Epithelial cell of alveolus of lung (primary cell): ENCODE measurements around the gene SPATA22. TPM values are rescaled to one million over a fixed set of nuclear protein-coding genes. Genes with fewer than 3 reads are reported as not detected.

ENCODE experiments used
- total RNA-seq: library from RNA; depleted of rRNA; stranded (reverse); fragments of >200 nt; gene quantifications from 2 replicates; pipeline ENCODE4 v1.2.1, GENCODE V29; 2015

Gene SPATA22, protein sequence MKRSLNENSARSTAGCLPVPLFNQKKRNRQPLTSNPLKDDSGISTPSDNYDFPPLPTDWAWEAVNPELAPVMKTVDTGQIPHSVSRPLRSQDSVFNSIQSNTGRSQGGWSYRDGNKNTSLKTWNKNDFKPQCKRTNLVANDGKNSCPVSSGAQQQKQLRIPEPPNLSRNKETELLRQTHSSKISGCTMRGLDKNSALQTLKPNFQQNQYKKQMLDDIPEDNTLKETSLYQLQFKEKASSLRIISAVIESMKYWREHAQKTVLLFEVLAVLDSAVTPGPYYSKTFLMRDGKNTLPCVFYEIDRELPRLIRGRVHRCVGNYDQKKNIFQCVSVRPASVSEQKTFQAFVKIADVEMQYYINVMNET
- total RNA-seq = 0.52 TPM in 1 of 2 replicates, not detected in the other

DNA sequence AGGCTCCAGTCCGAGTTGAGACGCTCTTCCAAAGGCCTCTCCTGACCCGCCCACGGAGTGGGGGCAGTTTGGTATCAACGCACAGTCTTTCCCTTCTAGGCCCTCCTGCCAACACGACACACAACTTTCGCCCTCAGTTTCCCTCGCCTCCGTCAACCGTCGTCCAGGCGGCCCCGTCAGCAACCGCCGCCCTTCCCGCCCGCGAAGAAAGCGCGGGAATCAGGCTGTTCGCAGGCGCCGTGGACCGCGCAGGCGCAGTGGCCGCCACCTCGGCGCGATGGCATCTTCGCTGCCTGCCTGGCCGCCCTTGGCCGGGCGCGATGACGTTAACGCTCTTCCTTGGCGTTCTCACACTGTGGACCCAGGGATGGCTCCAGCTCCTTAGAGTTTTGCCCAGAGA lies at the start of gene SPATA22:
SPATA22 (minus strand) TSS at position 221 of the 400 bp plus-strand sequence. CDS start 2,494 bp downstream, outside the sequence.

DNA sequence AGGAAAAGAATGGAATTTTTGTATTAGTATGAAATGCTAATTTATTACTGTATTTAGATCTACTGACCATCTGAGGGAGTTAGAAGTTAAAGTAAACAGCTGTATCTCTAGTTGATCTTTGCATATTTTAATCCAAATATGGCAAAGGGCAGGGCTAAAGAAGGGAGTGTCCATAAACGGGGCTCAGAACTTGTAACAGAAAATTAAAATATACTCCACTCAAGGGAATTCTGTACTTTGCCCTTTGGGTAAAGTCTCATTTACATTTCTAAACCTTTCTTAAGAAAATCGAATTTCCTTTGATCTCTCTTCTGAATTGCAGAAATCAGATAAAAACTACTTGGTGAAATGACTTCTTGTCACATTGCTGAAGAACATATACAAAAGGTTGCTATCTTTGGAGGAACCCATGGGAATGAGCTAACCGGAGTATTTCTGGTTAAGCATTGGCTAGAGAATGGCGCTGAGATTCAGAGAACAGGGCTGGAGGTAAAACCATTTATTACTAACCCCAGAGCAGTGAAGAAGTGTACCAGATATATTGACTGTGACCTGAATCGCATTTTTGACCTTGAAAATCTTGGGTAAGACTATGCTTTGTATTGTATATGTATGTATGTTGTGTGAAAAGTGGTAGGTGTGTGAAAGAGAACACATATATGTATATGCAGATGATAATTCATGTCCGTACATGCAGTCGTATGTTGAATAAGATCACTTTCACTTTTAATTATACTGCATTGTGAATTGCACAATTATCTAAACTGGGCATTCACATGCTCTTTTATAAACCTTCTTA lies 4.4 kb upstream of the SPATA22 start, which contains the start of gene ASPA:
ASPA (plus strand) TSS at position 186 of the 799 bp plus-strand sequence; CDS start at position 349, 163 bp downstream.

DNA sequence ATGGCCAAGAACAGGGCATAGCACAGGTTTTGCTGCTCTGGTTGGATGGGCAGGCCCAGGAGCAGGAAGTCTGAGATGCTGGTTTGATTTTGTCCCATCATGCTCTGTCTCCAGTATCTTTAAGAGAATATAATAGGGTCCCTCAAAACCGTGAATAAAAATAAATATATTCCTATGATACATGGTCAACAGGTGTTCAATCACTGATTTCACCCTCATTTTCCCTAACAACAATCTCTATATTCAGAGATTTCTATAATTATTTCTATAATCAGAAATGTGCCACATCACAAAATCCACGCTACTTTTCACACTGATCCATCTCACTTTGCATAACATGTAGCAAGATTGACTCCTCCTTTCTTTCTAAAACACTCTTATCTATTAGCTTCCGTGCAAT lies 37.9 kb downstream of the SPATA22 start, which contains the start of gene OR1E2:
OR1E2 (minus strand) TSS at position 101 of the 400 bp plus-strand sequence; CDS start at position 101, 0 bp downstream.

DNA sequence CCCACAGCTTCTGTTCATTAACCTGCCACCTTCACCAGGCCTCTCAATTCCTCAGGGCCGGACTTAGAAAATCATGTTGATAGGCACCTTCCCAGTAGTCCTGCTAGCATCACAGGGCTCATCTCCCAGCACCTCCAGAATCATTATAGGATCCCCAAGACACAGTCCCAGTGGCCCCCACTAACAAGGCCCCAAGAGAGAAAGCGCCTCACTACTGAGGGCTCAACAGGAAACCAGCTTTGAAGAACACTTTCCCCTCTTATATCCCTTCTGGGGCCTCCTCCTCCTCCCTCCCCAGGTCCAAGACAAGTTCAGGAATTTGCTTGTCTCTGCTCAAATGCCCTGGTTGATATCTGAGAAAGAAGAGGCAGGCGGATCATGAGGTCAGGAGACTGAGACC lies 60.5 kb downstream of the SPATA22 start, which contains the start of gene OR3A3:
OR3A3 (plus strand) TSS at position 301 of the 400 bp plus-strand sequence.

DNA sequence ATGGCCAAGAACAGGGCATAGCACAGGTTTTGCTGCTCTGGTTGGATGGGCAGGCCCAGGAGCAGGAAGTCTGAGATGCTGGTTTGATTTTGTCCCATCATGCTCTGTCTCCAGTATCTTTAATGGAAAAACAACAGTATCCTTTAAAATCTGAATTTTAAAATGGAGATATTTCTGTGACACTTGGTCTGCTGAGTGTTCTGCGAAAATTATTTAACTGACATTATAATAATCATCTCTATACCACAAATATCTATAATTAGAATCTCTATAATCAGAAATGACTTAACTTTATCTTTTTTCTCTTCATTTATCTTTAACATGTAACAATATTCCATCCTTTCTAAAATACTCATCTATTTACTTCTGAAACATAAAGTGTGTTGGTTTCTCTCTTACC lies 73.3 kb downstream of the SPATA22 start, which contains the start of gene OR1E1:
OR1E1 (minus strand) TSS at position 101 of the 400 bp plus-strand sequence; CDS start at position 101, 0 bp downstream.

Other genes starting within 250 kb of the SPATA22 start
- gene OR3A1, start 173.5 kb downstream of the SPATA22 start, total RNA-seq = not detected in 2 replicates
- gene OR3A2, start 85.5 kb downstream of the SPATA22 start, total RNA-seq = 0.13 TPM in 1 of 2 replicates, not detected in the other
- gene OR1E1, start 73.4 kb downstream of the SPATA22 start, total RNA-seq = not detected in 2 replicates
- gene OR3A3, start 60.4 kb downstream of the SPATA22 start, total RNA-seq = not detected in 2 replicates
- not detected in 2 replicates for gene OR1E2, start 38.0 kb downstream of the SPATA22 start, total RNA-seq
- 0.13 and 0.48 TPM in 2 replicates for gene ASPA, start 4.2 kb upstream of the SPATA22 start, total RNA-seq
- gene TRPV3, start 86.0 kb upstream of the SPATA22 start, total RNA-seq = 0.08 and 0.13 TPM in 2 replicates
- gene TRPV1, start 137.6 kb upstream of the SPATA22 start, total RNA-seq = 0.26 and 2.2 TPM in 2 replicates
- gene SHPK, start 164.4 kb upstream of the SPATA22 start, total RNA-seq = 15.1 and 16.4 TPM in 2 replicates
- gene CTNS, start 164.9 kb upstream of the SPATA22 start, total RNA-seq = 13.8 and 47.3 TPM in 2 replicates
- 154 and 375 TPM in 2 replicates for gene TAX1BP3, start 196.8 kb upstream of the SPATA22 start, total RNA-seq
- gene EMC6, start 197.0 kb upstream of the SPATA22 start, total RNA-seq = 12.3 and 26.0 TPM in 2 replicates
- 0.88 and 3.6 TPM in 2 replicates for gene P2RX5, start 224.3 kb upstream of the SPATA22 start, total RNA-seq